ENCODE results near the gene MAB21L4.

MAB21L4 gene

GRCh38 chr2:240928476-240929363 lies 32.8 kb upstream of the MAB21L4 start:
- Histone ChIP-seq H3K27me3 (ENCODE audit: insufficient read depth, low read depth) (peaks cover 34% of the 10 kb centered on the region), H3K4me3 (IDR thresholded peaks at IDR 0.05; ENCODE audit: insufficient read depth, low read depth, low read length) (no peak overlapping the region), H3K27ac (no peak overlapping the region), H3K36me3 (ENCODE audit: insufficient read depth) (no peaks in the 10 kb centered on the region), H3K4me1 (ENCODE audit: low read depth, poor library complexity, severe bottlenecking) (no peaks in the 10 kb centered on the region), H3K4me2 (no peak overlapping the region), H3K9ac (no peak overlapping the region), H4K20me1 (ENCODE audit: insufficient read depth) (no peaks in the 10 kb centered on the region), H3K79me2 (ENCODE audit: insufficient read depth, low read depth) (no peaks in the 10 kb centered on the region), H2AFZ (ENCODE audit: low read depth) (no peak overlapping the region)
- no peak for TF ChIP-seq CTCF (conservative IDR thresholded peaks at IDR 0.05; ENCODE audit: low read depth, low read length)

- H3K4me2 ChIP-seq = no peak overlapping the region
- no peak overlapping the region for H2AFZ ChIP-seq (ENCODE audit: low read depth)
- no peak overlapping the region for H3K27ac ChIP-seq
These were observed 31.4 kb upstream of the MAB21L4 start for GRCh38 chr2:240927390-240927781.

GRCh38 chr2:240926516-240927389 lies 30.8 kb upstream of the MAB21L4 start:
- Histone ChIP-seq H3K4me1 (ENCODE audit: low read depth, poor library complexity, severe bottlenecking) (no peaks in the 10 kb centered on the region), H3K4me3 (IDR thresholded peaks at IDR 0.05; ENCODE audit: insufficient read depth, low read depth, low read length) (no peak overlapping the region), H3K36me3 (ENCODE audit: insufficient read depth) (no peaks in the 10 kb centered on the region), H3K79me2 (ENCODE audit: insufficient read depth, low read depth) (no peaks in the 10 kb centered on the region), H3K4me2 (no peak overlapping the region), H4K20me1 (ENCODE audit: insufficient read depth) (no peaks in the 10 kb centered on the region), H3K27ac (no peak overlapping the region), H2AFZ (ENCODE audit: low read depth) (no peak overlapping the region), H3K9ac (no peak overlapping the region), H3K27me3 (ENCODE audit: insufficient read depth, low read depth) (peaks cover 25% of the 10 kb centered on the region)
- TF ChIP-seq CTCF (conservative IDR thresholded peaks at IDR 0.05; ENCODE audit: low read depth, low read length) = no peak

More at GRCh38 chr2:240927390-240927781, 31.4 kb upstream of the MAB21L4 start:
- Histone ChIP-seq H3K36me3 (ENCODE audit: insufficient read depth) (no peaks in the 10 kb centered on the region), H3K79me2 (ENCODE audit: insufficient read depth, low read depth) (no peaks in the 10 kb centered on the region), H3K27me3 (ENCODE audit: insufficient read depth, low read depth) (peaks cover 26% of the 10 kb centered on the region), H3K4me3 (IDR thresholded peaks at IDR 0.05; ENCODE audit: insufficient read depth, low read depth, low read length) (no peak overlapping the region), H4K20me1 (ENCODE audit: insufficient read depth) (no peaks in the 10 kb centered on the region), H3K4me1 (ENCODE audit: low read depth, poor library complexity, severe bottlenecking) (no peaks in the 10 kb centered on the region), H3K9ac (no peak overlapping the region)
- TF ChIP-seq CTCF (conservative IDR thresholded peaks at IDR 0.05; ENCODE audit: low read depth, low read length) = no peak

DNA sequence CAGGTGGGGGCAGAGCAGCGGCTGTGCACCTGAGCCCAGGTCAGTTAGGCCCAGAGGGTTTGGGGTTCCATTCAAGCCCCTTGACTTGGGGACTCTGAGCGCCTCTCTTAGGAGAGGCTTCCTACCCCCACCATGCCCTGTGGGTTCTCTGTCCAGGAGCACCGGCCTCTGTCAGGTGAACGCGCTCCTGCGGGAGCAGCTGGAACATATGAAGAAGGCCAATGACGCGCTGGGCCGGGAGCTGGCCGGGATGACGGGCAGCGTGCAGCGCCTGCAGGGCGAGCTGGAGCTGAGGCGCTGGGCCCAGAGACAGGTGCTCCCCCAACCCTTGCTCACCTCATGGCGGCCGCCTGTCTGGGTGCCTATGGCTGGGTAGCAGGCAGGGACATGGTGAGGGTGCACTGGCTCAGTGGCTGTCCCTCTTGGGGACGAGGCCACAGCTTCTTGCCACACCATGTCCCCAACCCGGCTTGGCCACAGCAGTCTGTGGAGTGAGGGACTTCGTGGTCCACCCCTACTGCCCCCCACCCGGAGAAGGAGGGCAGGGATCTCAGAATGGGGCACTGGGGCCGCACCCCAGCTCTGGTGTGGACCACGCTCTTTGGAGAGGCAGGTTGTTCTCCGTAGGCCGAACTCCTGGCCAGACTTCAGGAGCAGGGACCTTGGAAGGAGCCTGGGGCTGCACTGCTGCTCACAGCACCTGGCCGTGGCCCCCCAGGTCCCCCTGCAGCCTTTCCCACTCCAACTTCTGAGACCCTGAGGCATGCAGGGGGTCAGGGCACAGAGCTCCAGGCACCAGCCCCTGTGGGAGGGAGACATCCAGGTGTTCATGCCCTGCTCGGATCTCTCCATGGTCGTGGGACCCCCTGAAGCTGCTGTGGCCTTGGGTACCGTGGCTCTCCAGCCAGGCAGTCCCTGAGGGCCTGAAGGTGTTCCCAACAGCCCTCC lies 29.9 kb upstream of the MAB21L4 start:
- no peaks in the 10 kb centered on the region for H3K79me2 ChIP-seq (ENCODE audit: insufficient read depth, low read depth)
- H3K4me3 ChIP-seq (IDR thresholded peaks at IDR 0.05; ENCODE audit: insufficient read depth, low read depth, low read length) = no peak overlapping the region
- no peak for TF ChIP-seq CTCF (conservative IDR thresholded peaks at IDR 0.05; ENCODE audit: low read depth, low read length)
- no peaks in the 10 kb centered on the region for H4K20me1 ChIP-seq (ENCODE audit: insufficient read depth)
- H3K9ac ChIP-seq = no peak overlapping the region
- no peaks in the 10 kb centered on the region for H3K4me1 ChIP-seq (ENCODE audit: low read depth, poor library complexity, severe bottlenecking)
- H2AFZ ChIP-seq (ENCODE audit: low read depth) = no peak overlapping the region
- no peaks in the 10 kb centered on the region for H3K36me3 ChIP-seq (ENCODE audit: insufficient read depth)
- H3K27ac ChIP-seq = no peak overlapping the region
- peaks cover 21% of the 10 kb centered on the region for H3K27me3 ChIP-seq (ENCODE audit: insufficient read depth, low read depth)
- H3K4me2 ChIP-seq = no peak overlapping the region

Measured in KMS-11 (cell line).